ENCODE data around the gene ULBP2. TPM values are rescaled to one million over a fixed set of nuclear protein-coding genes. Genes with fewer than 3 reads are reported as not detected.
"Not testable (repeated sequence)": the region's sequence is repeated elsewhere in the genome, so short reads cannot be mapped to it uniquely, and the experiment has no call there.

Gene ULBP2
- total RNA-seq, 2 donors from 2014 or later, result 0.43 to 0.51 TPM

DNA sequence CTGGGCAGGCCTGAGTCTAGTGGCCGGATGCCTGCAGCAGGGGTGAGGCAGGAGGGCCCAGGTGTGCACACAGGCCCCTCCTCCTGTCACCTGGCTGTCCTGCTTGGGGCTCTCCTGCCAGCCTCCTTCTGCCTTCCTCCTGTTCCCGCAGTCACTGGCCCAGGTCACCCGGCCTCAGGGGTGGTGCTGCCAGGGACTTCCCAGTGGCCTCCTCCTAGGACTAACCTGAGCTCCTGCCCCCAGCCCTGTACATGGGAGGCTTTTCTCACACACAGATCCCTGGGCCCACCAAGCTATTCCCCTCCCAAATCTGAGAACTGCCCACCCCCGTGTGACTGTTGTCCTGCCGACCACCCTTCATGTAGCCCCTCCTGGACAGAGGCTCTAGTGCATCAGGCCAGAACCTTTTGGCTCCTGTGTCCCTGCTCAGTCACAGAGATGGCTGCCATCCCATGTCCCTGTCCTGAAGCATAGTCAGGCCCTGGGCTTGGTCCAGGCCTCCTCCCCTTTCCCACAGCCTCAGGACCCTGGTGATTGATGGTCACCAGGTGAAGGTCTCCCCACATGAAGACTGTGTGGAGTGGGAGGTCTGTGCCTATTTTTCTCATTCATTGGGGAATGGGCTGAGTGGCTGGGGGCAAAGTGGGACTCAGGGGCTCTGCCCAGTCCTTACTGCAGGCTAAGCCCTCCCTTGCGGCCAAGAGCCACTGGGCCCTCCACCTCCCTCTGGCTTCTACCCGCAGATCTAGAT lies 20.8 kb downstream of the ULBP2 start:
- DNase-seq (ENCODE audit: low spot score), result peak; percentile 77
- intact Hi-C loops (cut with DNase I), result no loop called here

DNA sequence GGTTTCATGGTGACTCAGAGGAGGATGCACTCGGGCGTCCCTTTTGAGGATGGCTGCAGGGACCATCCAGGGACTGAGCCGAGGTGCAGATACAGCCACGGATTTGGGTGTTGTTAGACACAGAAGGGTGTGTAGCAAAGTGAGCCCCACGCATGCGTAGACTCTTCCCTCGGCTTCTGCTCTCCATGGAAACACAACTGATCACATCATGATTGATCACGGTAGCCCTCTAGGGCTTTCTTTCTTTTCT lies 21.3 kb downstream of the ULBP2 start:
- DNase-seq (ENCODE audit: low spot score), result peak; percentile 79
- intact Hi-C loops (cut with DNase I), result no loop called here

DNA sequence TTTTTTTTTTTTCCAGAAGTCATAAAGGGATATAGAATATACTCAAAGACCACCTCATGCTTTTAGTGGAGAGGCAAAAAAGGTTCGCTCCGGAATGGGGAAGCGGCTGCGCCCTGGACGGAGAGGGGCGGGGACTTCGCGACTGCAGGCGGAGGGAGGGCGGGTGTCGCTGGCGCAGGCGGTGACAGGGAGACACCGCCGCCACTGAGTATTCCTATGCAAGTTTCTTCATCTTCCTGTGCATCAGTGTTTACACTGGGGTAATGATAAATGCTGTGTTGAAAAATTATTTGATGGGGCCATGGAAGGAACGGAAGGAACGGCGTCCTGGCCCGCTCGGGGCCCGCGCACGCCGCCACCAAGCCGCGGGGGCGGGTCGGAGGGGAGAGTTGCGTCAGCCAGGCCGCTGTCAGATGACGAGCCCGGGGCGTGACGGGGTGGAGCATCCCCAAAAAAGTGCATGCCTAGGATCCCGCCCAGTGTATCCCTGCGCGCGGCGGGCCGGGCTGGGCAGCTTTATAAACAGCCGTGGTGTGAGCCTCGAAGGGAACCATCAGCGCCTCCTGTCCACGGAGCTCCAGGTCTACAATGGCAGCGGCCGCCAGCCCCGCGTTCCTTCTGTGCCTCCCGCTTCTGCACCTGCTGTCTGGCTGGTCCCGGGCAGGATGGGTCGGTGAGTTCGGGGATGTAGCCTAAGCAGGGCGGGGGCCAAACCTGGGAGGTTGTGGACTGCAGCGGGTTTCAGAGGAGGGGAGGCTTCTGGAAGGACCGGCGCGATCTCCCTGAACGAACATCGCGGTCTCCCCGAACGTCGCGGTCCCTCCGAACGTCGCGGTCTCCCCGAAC lies 21.9 kb downstream of the ULBP2 start, which contains the start of gene ULBP1:
ULBP1 (plus strand) TSS at position 482 of the 846 bp plus-strand sequence; CDS start at position 589, 107 bp downstream.
- DNase-seq (ENCODE audit: low spot score), result peak; percentile 96
- intact Hi-C loops (cut with DNase I), result no loop called here

DNA sequence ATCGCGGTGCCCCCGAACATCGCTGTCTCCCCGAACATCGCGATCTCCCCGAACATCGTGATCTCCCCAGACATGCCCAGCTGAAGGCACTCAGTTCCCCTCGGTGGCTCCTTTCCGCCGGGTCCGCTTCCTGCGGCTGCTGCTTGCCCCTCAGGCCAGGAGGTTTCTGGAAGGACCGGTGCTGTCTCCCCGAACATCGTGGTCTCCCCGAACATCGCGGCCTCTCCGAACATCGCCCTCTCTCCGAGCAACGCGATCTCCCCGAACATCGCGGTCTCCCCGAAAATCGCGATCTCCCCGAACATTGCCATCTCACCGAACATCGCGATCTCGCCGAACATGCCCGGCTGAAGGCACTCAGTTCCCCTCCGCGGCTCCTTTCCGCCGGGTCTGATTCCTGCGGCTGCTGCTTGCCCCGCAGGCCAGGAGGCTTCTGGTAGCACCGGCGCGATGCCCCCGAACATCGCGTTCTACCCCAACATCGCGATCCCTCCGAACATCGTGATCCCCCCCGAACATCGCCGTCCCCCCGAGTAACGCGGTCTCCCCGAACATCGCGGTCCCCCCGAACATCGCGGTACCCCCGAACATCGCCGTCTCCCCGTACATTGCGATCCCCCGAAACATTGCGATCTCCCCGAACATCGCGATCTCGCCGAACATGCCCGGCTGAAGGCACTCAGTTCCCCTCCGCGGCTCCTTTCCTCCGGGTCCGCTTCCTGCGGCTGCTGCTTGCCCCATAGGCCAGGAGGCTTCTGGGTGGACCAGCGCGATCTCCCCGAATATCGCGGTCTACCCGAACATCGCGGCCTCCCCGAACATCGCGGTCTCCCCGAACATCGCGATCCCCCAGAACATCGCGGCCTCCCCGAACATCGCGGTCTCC lies 22.7 kb downstream of the ULBP2 start:
- DNase-seq (ENCODE audit: low spot score), result no peak
- intact Hi-C loops (cut with DNase I), result loop anchor here in 1 of 2 donors (1.0 kb wide), 1 partner anchor 40 kb away; no protein-coding TSS in a partner anchor

DNA sequence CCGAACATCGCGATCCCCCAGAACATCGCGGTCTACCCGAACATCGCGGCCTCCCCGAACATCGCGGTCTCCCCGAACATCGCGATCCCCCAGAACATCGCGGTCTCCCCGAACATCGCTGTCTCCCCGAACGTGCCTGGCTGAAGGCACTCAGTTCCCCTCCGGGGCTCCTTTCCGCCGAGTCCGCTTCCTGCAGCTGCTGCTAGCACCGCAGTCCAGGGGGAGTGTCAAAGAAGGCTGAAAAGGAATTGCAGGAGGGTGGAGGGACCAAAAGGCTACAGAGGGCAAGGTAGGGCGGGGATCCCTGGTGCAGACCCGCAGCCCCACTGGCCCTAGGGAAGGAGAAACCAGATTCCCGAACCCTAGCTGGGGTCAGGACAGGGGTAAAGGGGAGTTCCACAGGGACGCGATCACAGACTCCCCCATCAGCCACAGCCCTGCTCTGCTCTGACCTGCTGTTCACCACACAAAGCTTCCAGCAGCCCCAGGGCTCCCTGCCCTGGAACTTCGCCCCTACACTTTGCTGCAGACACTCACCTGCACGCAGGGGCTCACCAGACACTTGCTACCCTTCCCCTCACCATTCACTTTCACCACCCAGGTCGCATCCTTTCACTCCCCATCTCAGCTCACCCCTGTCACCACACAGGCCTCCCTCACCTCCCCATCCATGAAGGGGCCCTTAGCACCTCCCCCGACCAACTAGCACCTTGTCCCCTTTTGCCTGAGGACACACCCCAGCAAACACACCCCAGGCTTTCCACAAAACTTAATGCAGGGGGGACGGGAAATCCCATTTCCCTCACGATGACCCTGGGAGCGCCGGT lies 23.6 kb downstream of the ULBP2 start:
- intact Hi-C loops (cut with DNase I), result loop anchor here in 1 of 2 donors (1.0 kb wide), 1 partner anchor 39 kb away; no protein-coding TSS in a partner anchor
- no peak for DNase-seq (ENCODE audit: low spot score)

DNA sequence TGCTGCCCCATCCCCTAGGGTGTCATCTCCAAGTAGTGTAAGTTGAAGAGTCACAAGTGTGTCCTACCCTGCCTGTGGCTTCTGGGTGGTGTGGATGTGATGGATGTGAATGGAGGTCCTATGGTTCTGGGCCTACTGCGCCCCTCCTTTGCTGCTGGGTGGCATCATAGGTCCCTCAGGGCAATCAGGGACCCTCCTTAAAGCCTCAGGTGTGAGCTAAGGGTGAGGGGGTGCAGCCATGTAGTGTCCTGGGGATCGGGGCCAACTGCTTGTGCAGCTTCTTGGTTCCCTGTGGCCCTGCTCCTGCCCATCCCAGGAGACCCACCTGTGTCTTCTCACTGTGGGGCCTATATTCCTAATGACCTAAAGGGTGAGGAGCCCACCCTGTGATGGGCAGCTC lies 24.5 kb downstream of the ULBP2 start:
- intact Hi-C loops (cut with DNase I); DNase-seq (ENCODE audit: low spot score): not testable (repeated sequence)

DNA sequence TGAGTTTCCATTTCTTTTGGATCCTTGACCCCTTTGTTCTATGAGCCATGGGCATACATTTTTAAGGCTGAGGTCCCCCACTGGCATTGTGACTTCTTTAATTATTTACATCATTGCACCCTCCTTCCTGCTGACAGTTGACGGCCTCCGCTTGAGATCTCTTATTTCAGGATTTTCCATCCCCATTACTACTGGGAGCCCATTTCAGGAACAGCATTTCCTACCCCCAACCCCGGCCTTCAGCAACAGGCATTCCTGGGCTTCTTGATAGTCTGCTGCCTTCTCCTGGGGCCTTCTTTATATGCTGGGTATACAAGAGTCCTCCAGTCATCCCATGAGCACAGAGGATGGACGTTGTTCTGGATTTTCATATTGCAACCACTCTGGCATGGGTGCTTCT lies 25.8 kb downstream of the ULBP2 start:
- intact Hi-C loops (cut with DNase I), result no loop called here
- DNase-seq (ENCODE audit: low spot score), result no peak

DNA sequence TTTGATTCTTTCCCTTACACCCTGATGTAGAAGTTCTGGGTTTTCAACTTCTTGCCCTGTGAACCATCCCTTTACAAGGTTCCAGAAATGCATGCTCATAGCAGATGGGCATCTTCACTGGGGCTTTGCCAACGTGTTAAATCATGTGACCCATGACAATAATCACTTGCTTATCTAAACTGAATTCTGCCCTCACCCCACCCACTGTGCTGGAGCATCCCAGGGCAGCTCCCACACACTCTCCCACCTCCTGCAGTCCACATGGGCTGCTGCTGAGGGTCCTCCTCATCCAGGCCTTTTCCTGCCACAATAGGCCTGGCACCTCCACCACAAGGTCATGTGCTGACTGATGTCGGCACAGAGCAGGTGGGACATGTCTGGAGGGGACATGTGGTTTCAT lies 26.2 kb downstream of the ULBP2 start:
- intact Hi-C loops (cut with DNase I), result not testable (repeated sequence)

DNA sequence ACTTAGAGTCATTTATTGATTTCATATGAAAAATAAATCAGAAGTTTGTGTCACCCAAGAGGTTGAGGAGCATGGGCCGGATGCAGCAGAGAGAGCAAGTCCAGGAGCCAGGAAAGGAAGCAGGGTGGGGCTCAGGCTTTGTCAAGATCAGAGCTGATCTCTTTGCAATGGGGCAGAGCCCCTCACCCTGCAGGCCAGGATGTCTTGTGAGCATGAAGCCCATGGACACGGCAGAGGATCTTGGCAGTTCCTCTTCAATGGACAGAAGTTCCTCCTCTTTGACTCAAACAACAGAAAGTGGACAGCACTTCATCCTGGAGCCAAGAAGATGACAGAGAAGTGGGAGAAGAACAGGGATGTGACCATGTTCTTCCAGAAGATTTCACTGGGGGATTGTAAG lies 27.1 kb downstream of the ULBP2 start:
- DNase-seq (ENCODE audit: low spot score); intact Hi-C loops (cut with DNase I): not testable (repeated sequence)

More for the DNA sequence above, 26.2 kb downstream of the ULBP2 start:
- not testable (repeated sequence) for DNase-seq (ENCODE audit: low spot score)

DNA sequence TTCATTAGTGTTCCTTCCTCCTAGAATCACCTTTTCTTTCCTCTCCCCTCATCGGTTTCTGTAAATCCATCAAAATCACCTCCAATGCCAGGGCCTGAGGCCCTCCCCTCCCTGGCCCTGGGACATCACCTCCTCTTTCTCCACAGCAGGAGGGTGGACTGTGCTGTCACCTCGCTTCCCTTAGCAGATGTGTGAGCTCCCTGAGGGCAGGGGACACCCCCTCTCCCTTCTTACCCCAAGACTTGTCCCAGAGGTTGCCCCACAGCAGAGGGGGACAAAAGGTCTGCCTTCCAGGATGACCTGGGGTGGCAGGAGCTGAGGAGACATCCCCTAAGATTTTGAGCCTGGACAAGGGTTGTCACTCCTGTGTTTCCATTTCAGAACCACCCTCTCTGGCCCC lies 27.8 kb downstream of the ULBP2 start:
- intact Hi-C loops (cut with DNase I), result no loop called here
- DNase-seq (ENCODE audit: low spot score), result peak; percentile 49

DNA sequence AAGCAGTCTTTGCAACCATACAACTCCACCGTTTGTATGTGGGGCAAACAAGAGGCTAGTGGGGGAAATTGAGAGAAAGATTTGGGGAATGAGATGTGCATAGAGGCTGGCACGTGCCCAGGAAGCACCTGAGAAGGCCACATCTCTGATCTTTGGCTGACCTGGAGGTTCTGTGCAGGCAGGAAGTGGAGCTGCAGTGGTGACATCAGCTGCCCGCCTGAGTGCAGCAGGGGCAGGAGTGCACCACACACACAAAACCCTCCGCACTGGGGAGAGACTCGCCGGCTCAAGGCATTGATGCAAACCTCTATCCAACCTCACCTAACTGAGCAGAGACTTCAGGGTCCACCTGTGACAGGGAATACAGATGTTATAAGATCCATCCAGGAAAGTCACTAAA lies 32.6 kb downstream of the ULBP2 start:
- intact Hi-C loops (cut with DNase I); DNase-seq (ENCODE audit: low spot score): not testable (repeated sequence)

DNA sequence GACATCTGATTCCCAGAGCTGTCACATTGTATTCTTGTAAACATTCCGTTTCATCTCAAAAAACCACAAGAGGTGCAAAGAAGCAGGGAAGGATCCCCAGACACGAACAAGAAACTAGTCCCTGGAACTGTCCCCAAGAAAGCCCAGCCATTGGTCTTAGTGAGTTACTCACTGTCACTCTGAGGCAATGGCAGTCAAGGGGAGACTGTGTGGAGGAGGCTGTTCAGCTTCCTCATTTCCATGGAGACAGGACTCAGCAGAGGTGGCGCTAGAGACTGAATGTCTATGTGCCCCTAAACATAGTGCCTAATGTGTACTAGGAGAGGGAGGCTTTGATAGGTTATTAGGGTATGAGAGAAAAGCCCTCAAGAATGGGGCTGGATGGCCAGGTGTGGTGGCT lies 33.0 kb downstream of the ULBP2 start:
- no peak for DNase-seq (ENCODE audit: low spot score)
- intact Hi-C loops (cut with DNase I), result no loop called here

DNA sequence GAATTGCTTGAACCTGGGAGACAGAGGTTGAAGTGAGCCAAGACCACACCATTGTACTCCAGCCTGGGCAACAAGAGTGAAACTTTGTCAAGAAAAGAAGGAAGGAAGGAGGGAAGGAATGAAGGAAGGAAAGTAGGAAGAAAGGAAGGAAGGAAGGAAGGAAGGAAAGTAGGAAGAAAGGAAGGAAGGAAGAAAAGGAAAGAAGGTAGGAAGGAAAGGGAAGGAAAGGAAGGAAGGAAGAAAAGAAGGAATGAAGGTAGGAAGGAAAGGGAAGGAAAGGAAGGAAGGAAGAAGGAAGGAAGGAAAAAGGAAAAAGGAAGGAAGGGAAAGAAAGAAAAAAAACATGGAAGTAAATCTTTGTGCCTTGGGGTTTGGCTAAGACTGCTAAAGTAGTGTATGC lies 33.6 kb downstream of the ULBP2 start:
- intact Hi-C loops (cut with DNase I), result no loop called here
- DNase-seq (ENCODE audit: low spot score), result no peak

DNA sequence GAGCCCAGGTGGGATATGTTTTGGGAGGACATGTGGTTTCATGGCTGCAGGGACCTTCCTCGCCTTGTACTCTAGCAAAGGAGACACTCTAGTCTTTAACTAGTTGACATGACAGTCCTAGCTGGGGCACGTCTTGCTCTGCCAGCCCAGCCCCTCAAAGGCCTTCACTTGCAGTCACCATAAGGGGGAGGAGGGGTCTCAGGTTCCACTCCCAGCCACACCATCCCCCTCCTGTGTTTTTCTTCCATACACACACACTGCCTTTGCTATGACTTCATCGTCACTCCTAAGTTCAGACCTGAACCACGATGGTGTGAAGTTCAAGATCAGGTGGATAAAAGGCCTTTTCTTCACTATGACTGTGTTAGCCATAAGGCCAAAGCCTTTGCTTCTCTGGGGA lies 35.4 kb downstream of the ULBP2 start:
- no peak for DNase-seq (ENCODE audit: low spot score)
- intact Hi-C loops (cut with DNase I), result no loop called here

DNA sequence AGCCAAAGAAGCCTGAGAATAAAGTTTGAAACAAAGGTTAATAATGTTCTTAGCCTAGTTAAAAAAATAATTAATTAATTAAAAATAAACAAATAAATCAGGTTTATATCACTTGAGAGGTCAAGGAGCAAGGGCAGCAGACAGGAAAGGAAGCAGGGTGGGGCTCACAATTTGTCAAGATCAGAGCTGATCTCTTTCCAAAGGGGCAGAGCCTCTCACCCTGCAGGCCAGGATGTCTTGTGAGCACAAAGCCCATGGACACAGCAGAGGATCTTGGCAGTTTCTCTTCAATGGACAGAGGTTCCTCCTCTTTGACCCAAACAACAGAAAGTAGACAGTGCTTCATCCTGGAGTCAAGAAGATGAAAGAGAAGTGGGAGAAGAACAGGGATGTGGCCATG lies 36.8 kb downstream of the ULBP2 start:
- intact Hi-C loops (cut with DNase I), result no loop called here
- DNase-seq (ENCODE audit: low spot score), result peak; percentile 48

DNA sequence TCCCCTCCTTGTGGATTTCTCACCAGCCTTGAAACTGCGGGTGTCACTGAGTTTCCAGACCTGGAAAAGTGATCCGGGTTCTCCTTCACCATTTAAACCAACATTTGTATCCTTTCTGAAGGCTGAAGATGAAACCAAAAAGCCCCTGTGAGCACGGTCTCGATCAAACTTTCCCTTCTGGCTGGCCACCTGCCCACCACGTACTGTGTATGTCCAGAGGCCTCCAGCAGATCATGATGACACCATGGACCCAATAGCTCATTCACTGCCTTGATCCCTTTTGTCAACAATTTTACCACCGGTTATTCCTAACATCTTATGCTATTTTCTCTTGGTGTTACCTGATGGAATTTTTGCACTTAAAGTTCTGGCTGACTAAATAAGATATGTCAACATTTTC lies 37.5 kb downstream of the ULBP2 start:
- peak; percentile 5 for DNase-seq (ENCODE audit: low spot score)
- intact Hi-C loops (cut with DNase I), result no loop called here

DNA sequence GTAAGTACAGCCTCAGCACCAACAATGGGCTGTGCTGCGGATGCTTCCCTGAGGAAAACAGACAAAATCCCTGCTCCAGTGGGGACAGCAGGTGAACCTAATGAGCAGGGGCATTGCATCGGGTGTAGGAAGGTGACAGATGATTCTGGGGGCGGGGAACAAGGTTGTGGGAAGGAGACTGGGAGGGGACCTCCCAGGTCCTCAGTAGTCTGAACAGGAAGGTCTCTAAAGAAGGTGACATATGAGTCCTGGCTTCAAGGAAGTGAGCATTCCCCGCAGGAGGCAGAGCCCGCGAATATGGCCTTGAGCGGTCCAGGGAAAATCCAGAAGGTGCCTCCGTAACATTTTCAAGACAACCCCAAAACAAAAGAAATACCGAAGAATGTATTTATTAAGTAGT lies 41.3 kb downstream of the ULBP2 start:
- peak; percentile 58 for DNase-seq (ENCODE audit: low spot score)
- intact Hi-C loops (cut with DNase I), result no loop called here

DNA sequence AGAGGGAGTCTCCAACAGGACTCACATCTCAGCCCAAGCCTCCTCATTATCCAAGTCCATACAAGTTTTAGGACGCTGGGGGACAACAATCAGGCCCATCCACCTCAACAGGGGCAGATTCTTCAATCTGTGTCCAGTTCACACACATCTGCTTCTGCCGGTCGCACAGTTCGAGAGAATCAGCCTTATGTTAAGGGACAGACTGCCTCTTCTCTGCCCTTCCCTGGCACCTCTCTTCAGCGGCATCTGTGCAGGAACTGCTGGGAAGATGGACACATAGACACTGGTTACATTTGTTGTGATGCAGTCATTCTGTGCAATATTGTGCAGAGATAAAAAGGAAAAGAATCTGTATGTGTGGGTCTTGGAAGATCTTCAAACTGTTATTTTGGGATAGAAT lies 43.0 kb downstream of the ULBP2 start:
- DNase-seq (ENCODE audit: low spot score), result peak; percentile 62
- intact Hi-C loops (cut with DNase I), result no loop called here

DNA sequence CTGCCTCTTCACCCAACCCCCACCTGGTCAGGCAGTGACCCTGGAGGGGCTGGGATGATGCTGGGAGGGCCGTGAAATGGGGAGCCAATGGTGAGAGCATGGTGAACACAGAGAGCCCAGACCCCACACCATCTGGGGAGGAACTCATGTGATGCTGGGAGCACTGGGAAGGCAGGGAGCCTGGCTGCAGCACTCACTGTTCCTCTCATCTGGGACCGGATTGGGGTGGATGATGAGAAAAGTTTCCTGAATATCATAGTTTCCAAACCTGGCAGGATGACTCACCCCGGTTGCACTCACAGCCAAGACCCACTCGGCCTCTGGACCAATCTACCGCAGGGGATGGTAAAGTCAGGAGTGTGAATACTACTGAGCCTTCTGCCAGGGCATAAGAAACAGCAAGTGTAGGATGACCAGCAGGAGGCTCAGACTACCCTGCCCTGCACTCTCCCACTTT lies 43.7 kb downstream of the ULBP2 start:
- intact Hi-C loops (cut with DNase I), result no loop called here
- peak; percentile 37 for DNase-seq (ENCODE audit: low spot score)
